GM18861 (cell line): ENCODE results near the gene TNXB.
"Not testable (repeated sequence)": the region's sequence is repeated elsewhere in the genome, so short reads cannot be mapped to it uniquely, and the experiment has no call there.

ENCODE experiments used
- ATAC-seq: cut with Tn5 transposase; IDR thresholded peaks from one replicate; pipeline ENCODE4 v1.9.1; 2021; ENCODE audit not compliant: unreplicated experiment

TNXB gene

DNA sequence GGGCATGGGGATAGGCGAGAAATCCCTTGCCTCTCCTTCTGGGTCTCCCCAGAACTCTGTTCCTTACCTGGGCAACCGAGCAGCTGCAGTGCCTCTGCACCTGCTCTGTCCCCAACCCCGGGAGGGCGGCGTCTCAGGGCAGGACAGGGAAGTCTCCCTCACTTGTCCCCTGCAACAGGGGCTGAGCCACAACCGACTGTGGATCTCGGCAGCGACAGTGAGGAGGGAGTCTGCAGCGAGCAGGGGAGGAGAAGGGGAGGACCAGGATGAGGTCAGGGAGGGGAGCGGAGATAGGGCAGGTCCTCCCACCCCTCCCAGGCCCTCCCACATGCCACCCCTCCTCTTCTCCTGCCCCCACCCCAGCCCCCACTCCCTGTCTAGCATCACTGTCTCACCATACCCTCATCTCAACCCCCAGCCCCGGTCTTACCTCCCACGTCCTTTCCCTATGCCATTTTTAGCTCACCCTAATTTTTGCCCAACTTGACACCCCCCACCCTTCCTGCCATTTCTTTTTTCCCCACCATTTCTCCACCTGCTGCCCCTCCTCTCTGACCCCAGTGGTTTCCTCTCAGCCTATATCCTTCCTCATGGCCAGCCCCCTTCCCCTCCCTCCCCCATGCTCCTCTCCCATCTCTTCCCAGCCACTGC, at the start of gene TNXB:
Gene TNXB, minus strand, starts transcription at position 225 of the 651 bp plus-strand sequence. CDS start 11,140 bp downstream, outside the sequence.
- no peak for ATAC-seq

GRCh38 chr6:32158052-32158451, 48.9 kb upstream of the TNXB start:
- no peak for ATAC-seq

DNA sequence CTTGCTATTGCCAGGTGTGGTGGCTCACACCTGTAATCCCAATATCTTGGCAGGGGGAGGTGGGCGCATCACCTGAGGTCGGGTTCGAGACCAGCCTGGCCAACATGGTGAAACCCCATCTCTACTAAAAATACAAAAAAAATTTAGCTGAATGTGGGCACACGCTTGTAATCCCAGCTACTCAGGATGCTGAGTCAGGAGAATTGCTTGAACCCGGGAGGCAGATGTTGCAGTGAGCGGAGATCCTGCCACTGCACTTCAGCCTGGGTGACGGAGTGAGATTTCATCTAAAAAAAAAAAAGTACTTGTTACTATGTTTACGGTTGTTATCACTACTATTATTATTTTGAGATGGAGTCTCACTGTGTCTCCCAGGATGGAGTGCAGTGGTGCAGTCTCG, 47.8 kb upstream of the TNXB start:
- no peak for ATAC-seq

GRCh38 chr6:32154514-32155161, 45.5 kb upstream of the TNXB start:
- no peak for ATAC-seq

- no peak for ATAC-seq
These were observed 44.7 kb upstream of the TNXB start, which contains the start of gene PPT2 for GRCh38 chr6:32153564-32154513. TSS of gene PPT2 (plus strand) at chr6:32154141. CDS start at chr6:32154595, 454 bp downstream.

GRCh38 chr6:32152769-32153563, 43.8 kb upstream of the TNXB start:
- ATAC-seq: no peak

DNA sequence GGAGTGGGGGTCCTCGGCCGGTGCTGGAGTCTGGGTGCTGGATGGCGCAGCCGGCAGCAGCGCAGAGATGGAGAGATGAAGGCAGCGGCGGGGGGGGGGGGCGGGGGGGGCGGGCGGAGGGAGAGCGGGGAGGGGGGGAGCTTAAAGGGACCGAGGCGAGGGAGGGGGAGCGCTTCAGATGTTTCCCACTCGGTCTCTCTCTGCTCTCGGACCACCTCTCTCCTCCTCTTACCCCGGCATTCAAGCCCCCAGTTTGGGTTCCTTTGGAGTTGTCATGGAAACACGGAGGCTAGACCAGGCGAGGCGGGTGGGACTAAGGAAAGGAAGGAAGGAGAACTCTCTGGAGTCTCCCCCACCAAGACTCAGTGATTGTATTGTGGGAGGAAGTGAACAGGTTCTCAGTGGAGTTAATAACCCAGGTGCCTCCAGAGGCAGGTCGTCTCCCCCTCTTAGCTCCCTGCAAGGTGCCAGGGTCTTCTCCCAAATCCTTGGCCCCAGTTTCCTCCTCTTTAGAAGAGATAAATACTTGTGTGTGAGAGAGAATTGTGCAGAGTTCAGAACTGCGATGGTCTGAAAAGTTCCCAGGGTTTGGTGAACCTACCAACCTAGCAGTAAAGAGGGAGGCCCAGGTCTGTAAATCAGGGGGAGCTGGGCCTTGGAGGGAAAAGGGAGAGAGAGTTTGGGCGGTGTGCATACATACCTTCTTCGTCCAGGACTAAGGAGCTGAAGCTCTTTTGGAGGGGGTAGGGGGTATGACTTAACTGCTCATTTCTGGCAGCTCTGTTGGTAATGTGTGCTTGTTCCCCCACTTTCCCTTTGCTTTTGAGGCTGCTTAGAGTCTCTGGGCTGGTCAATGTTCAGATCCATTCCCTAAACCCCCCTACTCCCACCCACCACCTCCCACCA, 43.0 kb upstream of the TNXB start, which contains the start of gene PRRT1:
Gene PRRT1, minus strand, starts transcription at position 77 of the 906 bp plus-strand sequence. CDS start 112 bp downstream, outside the sequence.
- ATAC-seq: no peak

DNA sequence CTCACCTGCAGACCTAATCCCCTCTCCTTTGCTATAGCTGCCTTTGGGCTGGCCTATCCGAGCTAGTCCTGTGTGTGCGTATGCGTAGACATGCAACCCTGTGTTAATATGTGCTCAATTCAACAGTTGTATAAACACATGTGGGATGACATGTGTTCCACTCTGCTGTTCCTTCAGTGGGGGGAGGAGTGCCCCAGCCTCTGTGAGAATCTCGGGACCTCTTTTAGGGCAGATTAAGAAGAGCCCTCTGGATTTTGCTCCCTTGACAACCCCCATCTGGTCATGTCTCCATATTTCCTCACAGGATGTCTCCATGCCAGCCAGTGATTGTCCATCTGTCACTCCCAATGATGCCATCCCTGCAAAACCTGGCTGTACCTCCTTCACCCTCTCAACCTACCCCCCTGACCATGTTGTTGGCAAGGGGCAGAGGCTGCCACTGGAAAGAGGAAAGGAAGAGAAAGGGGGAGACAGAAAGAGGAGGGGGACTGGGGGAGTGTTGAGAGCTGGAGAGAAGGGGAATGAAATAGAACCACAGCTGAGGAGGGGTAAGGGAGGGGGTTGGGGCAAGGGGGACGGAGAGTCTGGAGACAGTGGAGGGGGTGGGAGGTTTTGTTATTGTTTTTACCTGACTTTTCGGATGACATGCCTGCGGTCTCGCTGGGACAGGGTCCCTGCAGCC, 42.2 kb upstream of the TNXB start:
- ATAC-seq: no peak

DNA sequence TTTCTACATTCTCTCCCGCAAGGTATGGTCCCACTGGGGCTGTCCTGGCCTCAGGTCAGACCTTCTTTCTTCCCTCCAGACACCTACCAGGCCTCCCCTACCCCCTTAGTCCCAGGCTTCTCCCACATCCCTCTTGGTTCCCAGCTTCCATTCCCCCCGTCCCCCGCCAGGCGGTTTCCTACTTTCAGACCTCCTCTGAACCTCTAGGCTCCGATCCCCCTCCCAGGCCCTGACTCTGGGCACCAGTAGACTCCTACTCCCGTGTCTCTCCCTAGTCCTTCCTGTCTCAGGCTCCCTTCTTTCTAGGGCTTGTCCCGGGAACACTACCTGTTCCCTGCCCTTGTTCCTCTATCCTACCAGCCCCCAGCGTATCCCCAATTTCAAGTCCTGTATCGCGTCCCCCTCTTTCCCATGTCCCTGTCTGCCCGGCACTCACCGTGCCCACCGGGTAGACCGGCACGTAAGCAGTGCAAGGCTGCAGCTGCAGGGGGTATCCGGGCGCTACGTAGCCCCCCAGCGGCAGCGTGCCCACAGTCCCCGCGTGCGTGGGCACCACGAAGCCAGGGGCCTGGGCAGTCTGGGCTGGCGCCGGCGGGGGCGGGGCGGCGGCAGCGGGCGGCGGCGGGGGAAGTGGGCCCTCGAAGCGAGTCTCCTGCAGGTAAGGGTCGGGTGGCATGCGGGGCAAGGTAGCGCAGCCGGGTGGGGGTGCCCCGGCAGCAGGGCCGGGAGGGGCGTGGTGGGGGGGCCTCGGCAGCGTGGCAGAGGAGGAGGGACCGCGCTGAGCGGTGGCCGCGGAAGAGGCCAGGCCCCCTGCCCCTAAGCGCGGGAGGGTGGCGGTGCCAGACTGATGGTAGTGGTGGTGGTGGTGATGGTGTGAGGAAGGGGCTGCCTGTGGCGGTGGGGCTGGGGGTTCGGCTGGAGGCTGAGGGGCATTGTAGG, 41.1 kb upstream of the TNXB start:
- ATAC-seq: no peak

- ATAC-seq: no peak
These were observed 40.1 kb upstream of the TNXB start for GRCh38 chr6:32149092-32149755.

- no peak for ATAC-seq
These were observed 39.4 kb upstream of the TNXB start for GRCh38 chr6:32148289-32149091.

DNA sequence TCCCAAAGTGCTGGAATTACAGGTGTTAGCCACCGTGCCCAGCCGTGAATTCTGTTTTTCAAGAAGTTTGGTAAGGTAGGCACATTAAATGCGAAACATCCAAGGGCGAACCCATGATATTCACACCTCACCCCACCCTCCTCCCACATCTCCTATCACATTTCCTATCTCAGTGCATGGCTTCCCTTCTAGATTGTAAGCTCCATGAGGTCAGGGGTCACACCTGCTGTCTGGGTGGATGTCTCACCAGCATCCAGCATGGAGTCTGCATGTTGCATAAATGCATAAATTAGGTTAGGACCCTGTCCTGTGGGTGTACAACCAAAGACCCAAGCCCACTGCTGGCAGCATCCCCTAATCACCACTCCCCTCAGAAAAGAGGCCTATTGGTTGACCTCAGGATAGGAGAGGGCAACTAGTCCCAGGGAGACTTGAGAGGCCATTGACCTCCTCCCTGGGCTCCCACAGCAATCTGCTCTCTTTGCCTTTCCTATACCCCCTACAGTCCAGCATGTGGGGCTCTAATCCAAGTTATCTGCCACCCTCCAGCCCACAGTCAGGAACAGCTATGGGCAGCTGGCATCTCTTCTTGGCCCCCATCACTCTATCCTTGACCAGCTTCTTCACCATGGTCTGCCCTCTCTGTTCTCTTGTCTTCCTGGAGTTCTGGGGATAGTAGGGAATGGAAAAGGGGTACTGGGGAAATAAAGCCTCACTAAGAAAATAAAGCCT, 38.4 kb upstream of the TNXB start:
- ATAC-seq: no peak

- ATAC-seq: no peak
These were observed 37.5 kb upstream of the TNXB start for GRCh38 chr6:32146687-32147086.

GRCh38 chr6:32146287-32146686, 37.1 kb upstream of the TNXB start:
- no peak for ATAC-seq

- not testable (repeated sequence) for ATAC-seq
These were observed 35.1 kb upstream of the TNXB start for GRCh38 chr6:32144238-32144637.
